Measurements from ENCODE around the gene USP6NL. TPM values are rescaled to one million over a fixed set of nuclear protein-coding genes. Genes with fewer than 3 reads are reported as not detected.
"Not testable (repeated sequence)": the region's sequence is repeated elsewhere in the genome, so short reads cannot be mapped to it uniquely, and the experiment has no call there.

USP6NL gene
- total and polyA plus RNA-seq, 7 donors: 9.2 to 11.4 (median 10.8) TPM

GRCh38 chr10:11631291-11631690, 19.8 kb upstream of the USP6NL start:
- Histone ChIP-seq H3K9me3 (no peaks in the 10 kb centered on the region), H3K36me3 (no peaks in the 10 kb centered on the region), H3K27ac (no peak overlapping the region), H3K4me1 (no peaks in the 10 kb centered on the region), H3K27me3 (no peaks in the 10 kb centered on the region), H3K4me3 (no peak overlapping the region)
- TF ChIP-seq CTCF (IDR thresholded peaks at IDR 0.05) (no peak), POLR2AphosphoS5 (IDR thresholded peaks at IDR 0.05) (no peak), POLR2A (IDR thresholded peaks at IDR 0.05) (no peak), EP300 (IDR thresholded peaks at IDR 0.05) (no peak)
- WGBS, 2 donors: 94 to 95% methylated on average over 11 of the region's 11 CpGs
- intact Hi-C loops (cut with DNase I): no loop called here
- DNase-seq: no peak

DNA sequence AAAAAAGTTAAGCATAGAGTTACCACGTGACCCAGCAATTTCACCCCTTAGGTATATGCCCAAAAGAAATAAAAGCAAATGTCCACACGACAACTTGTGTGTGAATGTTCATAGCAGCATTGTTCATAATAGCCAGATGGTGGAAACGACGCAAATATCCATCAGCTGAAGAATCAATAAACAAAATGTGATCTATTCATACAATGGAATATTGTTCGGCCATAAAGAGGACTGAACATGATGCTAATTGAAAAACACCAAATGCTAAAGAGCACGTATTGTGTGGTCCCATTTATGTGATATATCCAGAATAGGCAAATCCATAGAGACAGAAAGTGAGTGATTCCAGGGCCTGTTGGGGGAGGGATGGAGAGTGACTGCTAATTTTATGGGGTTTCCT, 18.3 kb upstream of the USP6NL start:
- no peak overlapping the region for H3K4me3 ChIP-seq
- H3K36me3 ChIP-seq: no peaks in the 10 kb centered on the region
- no peak for DNase-seq
- no peak for TF ChIP-seq POLR2AphosphoS5 (IDR thresholded peaks at IDR 0.05)
- TF ChIP-seq EP300 (IDR thresholded peaks at IDR 0.05): no peak
- TF ChIP-seq POLR2A (IDR thresholded peaks at IDR 0.05): no peak
- no peak for TF ChIP-seq CTCF (IDR thresholded peaks at IDR 0.05)
- H3K4me1 ChIP-seq: no peaks in the 10 kb centered on the region
- 94 to 95% methylated on average over 6 of the region's 6 CpGs for WGBS, 2 donors
- intact Hi-C loops (cut with DNase I): no loop called here
- H3K9me3 ChIP-seq: no peaks in the 10 kb centered on the region
- no peaks in the 10 kb centered on the region for H3K27me3 ChIP-seq
- H3K27ac ChIP-seq: no peak overlapping the region

DNA sequence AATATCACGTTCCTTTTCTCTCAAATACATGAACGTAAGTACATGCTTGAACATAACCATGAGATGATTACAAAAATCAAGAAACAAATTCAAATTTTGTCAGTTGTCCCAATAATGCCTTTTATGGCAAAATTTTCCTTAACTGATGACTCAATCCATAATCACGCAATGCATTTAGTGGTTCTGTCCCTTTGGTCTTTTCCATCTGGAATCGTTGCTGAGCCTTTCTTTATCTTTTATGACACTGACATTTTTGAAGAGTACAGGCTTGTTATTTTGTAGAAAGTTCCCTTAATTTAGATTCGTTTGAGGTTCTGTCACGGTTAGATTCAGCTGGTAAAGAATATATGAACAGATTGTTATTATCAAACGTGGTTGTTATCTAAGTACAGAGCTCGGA, 16.5 kb upstream of the USP6NL start:
- H3K9me3 ChIP-seq; intact Hi-C loops (cut with DNase I); H3K4me1 ChIP-seq; H3K27me3 ChIP-seq; H3K27ac ChIP-seq; H3K4me3 ChIP-seq; DNase-seq; H3K36me3 ChIP-seq: not testable (repeated sequence)
- 78 to 89% methylated on average over 8 of the region's 8 CpGs for WGBS, 2 donors

GRCh38 chr10:11626071-11626470, 14.6 kb upstream of the USP6NL start:
- Histone ChIP-seq H3K9me3 (no peaks in the 10 kb centered on the region), H3K27me3 (no peaks in the 10 kb centered on the region), H3K4me1 (no peaks in the 10 kb centered on the region), H3K36me3 (no peaks in the 10 kb centered on the region), H3K27ac (no peak overlapping the region), H3K4me3 (no peak overlapping the region)
- TF ChIP-seq CTCF (IDR thresholded peaks at IDR 0.05) (no peak), POLR2A (IDR thresholded peaks at IDR 0.05) (no peak), POLR2AphosphoS5 (IDR thresholded peaks at IDR 0.05) (no peak), EP300 (IDR thresholded peaks at IDR 0.05) (no peak)
- 73 to 89% methylated on average over 3 of the region's 3 CpGs for WGBS, 2 donors
- no peak for DNase-seq
- intact Hi-C loops (cut with DNase I): no loop called here

DNA sequence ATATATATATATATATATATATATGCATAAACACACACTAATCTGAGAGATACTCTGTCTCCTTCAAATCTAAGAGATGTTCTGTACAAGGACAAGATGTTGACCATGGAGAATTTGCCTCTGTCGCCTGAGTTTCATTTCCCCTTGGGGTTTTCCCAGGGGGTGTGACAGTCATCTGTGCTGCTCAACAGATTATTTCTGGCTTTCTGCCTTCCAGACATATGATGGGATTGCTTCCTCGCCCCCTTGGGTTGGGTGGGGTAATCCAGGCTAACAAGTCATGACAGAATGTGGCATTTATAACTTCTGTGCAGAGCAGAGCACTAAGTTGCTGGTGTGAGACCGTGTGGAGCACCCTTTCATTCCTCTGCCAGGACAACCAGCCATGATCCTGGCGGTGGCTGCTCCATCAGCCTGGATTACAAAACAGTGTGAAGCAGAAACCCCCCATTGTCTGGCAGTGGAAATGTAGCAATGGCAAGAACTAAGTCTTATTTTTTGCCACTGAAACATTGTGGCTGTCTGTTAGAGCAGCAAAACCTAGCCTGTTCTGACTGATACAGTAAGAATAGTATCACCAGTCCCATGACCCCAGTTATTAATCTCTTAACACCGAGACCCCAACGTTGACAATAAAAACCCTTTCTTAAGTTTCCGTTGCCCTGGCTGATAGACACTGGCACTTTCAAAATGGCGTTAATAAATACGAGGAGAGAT, 13.7 kb upstream of the USP6NL start:
- TF ChIP-seq POLR2AphosphoS5 (IDR thresholded peaks at IDR 0.05) (no peak), CTCF (IDR thresholded peaks at IDR 0.05) (no peak), POLR2A (IDR thresholded peaks at IDR 0.05) (no peak), EP300 (IDR thresholded peaks at IDR 0.05) (no peak)
- H3K27me3 ChIP-seq: no peaks in the 10 kb centered on the region
- no peak overlapping the region for H3K27ac ChIP-seq
- intact Hi-C loops (cut with DNase I): no loop called here
- no peaks in the 10 kb centered on the region for H3K36me3 ChIP-seq
- 75 to 76% methylated on average over 9 of the region's 9 CpGs for WGBS, 2 donors
- DNase-seq: no peak
- no peak overlapping the region for H3K4me3 ChIP-seq
- H3K4me1 ChIP-seq: no peaks in the 10 kb centered on the region
- no peaks in the 10 kb centered on the region for H3K9me3 ChIP-seq

Measured in sigmoid colon (tissue), 7 donors.